ENCODE data around the gene RSU1.

The RSU1 gene

GRCh38 chr10:16547973-16548372 is 269.3 kb downstream of the RSU1 start:
- no peak for DNase-seq (ENCODE audit: low read depth, low spot score)
- Histone ChIP-seq H3K4me3 (ENCODE audit: low read length) (no peak overlapping the region), H3K27ac (ENCODE audit: low read length) (no peak overlapping the region), H3K9me3 (ENCODE audit: control insufficient read depth, insufficient read depth, low read length) (no peaks in the 10 kb centered on the region), H3K36me3 (ENCODE audit: control insufficient read depth, insufficient read depth, low read length) (no peaks in the 10 kb centered on the region), H3K4me1 (ENCODE audit: control insufficient read depth, insufficient read depth, low read length) (no peaks in the 10 kb centered on the region), H3K27me3 (ENCODE audit: control insufficient read depth, insufficient read depth, low read length) (no peaks in the 10 kb centered on the region)
- no CpG with 5 or more reads among the region's 4 CpGs for WGBS (ENCODE audit: insufficient coverage, insufficient read length)

GRCh38 chr10:16545116-16545736 is 272.0 kb downstream of the RSU1 start:
- Histone ChIP-seq H3K4me1 (ENCODE audit: control insufficient read depth, insufficient read depth, low read length) (no peaks in the 10 kb centered on the region), H3K27me3 (ENCODE audit: control insufficient read depth, insufficient read depth, low read length) (no peaks in the 10 kb centered on the region), H3K9me3 (ENCODE audit: control insufficient read depth, insufficient read depth, low read length) (no peaks in the 10 kb centered on the region), H3K27ac (ENCODE audit: low read length) (no peak overlapping the region), H3K36me3 (ENCODE audit: control insufficient read depth, insufficient read depth, low read length) (no peaks in the 10 kb centered on the region), H3K4me3 (ENCODE audit: low read length) (no peak overlapping the region)
- WGBS (ENCODE audit: insufficient coverage, insufficient read length): no CpG with 5 or more reads among the region's 7 CpGs
- no peak for DNase-seq (ENCODE audit: low read depth, low spot score)

- H3K27ac ChIP-seq (ENCODE audit: low read length): no peak overlapping the region
- no peaks in the 10 kb centered on the region for H3K4me1 ChIP-seq (ENCODE audit: control insufficient read depth, insufficient read depth, low read length)
- no CpG with 5 or more reads among the region's 4 CpGs for WGBS (ENCODE audit: insufficient coverage, insufficient read length)
- DNase-seq (ENCODE audit: low read depth, low spot score): no peak
- no peaks in the 10 kb centered on the region for H3K27me3 ChIP-seq (ENCODE audit: control insufficient read depth, insufficient read depth, low read length)
- H3K4me3 ChIP-seq (ENCODE audit: low read length): no peak overlapping the region
- H3K36me3 ChIP-seq (ENCODE audit: control insufficient read depth, insufficient read depth, low read length): no peaks in the 10 kb centered on the region
- H3K9me3 ChIP-seq (ENCODE audit: control insufficient read depth, insufficient read depth, low read length): no peaks in the 10 kb centered on the region
Measured at GRCh38 chr10:16544591-16544990, 272.6 kb downstream of the RSU1 start.

- no CpG with 5 or more reads among the region's 3 CpGs for WGBS (ENCODE audit: insufficient coverage, insufficient read length)
- Histone ChIP-seq H3K9me3 (ENCODE audit: control insufficient read depth, insufficient read depth, low read length) (no peaks in the 10 kb centered on the region), H3K27ac (ENCODE audit: low read length) (no peak overlapping the region), H3K4me3 (ENCODE audit: low read length) (no peak overlapping the region), H3K27me3 (ENCODE audit: control insufficient read depth, insufficient read depth, low read length) (no peaks in the 10 kb centered on the region), H3K36me3 (ENCODE audit: control insufficient read depth, insufficient read depth, low read length) (no peaks in the 10 kb centered on the region), H3K4me1 (ENCODE audit: control insufficient read depth, insufficient read depth, low read length) (no peaks in the 10 kb centered on the region)
- DNase-seq (ENCODE audit: low read depth, low spot score): no peak
Measured at GRCh38 chr10:16544099-16544498, 273.1 kb downstream of the RSU1 start.

Data from iPS DF 6.9 (cell line).